Measurements from ENCODE around the gene UVSSA.

UVSSA gene

DNA sequence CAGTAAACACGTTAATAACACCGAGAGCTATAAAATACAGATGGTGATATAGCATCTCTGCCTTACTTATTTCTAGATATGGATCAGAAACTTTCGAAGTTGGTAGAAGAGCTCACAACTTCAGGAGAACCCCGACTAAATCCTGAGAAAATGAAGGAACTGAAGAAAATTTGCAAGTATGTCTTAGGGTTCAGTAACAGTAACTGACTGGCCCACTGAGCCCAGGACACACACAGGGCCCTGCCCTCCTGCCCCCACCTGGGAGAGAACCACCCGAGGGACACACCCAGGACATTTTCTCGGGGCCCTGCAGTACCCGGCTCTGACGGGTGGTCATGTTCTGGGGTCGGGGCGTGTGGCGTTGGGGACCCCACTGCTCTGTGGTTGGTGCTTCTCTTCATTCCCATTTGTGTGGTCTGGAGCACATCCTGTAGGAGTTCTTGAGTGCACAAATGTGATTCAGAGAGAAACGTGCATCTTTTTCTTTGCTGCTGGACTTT, 1.1 kb downstream of the UVSSA start:
- in situ Hi-C loops (cut with HindIII; ENCODE audit: low sequenced_read_pairs), result no loop called here

DNA sequence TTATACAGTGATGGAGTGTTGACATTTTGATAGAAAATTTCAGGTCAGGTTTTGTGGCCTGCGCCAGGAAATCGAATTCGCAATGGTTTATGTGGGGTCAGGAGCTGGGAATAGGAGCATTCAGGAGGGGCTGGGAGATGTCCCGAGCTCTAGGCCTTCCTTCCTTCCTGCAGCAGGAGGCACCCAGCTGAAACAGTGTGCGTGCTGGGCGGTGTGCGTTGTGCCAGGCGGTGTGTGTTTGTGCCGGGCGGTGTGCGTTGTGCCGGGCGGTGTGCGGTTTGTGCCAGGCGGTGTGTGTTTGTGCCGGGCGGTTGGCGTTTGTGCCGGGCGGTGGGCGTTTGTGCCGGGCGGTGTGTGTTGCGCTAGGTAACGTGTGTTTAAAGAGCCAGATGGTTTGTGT, 1.7 kb downstream of the UVSSA start:
- in situ Hi-C loops (cut with HindIII; ENCODE audit: low sequenced_read_pairs), result no loop called here

DNA sequence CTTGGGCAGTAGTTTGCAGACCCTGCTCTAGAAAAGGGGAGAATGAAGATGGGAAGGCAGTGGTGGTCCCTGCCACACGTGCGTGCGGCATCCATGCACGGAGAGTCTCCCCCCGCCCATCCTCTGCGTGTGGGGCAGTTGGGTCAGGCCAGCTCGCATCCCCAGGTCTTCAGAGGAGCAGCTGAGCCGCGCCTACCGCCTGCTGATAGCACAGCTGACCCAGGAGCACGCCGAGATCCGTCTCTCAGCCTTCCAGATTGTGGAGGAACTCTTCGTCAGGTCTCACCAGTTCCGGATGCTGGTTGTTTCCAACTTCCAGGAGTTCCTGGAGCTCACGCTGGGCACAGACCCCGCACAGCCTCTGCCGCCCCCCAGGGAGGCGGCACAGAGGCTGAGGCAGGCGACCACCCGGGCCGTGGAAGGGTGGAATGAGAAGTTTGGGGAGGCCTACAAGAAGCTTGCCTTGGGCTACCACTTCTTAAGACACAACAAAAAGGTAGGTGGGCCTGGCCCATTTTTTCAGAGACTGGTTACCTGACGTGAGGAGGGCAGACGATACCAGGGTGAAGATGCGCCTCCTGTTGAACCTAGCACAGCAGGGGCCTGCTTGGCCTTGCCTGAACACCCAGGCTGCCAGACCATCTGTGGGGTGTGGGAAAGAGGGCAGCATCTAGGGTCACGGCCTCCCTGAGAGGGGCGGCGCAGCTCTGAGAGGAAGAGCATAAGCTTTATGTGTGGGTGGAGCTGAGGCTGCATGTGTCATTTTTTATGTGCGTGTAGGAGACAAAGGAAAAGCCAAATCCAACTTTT, 2.6 kb downstream of the UVSSA start:
- in situ Hi-C loops (cut with HindIII; ENCODE audit: low sequenced_read_pairs), result no loop called here

DNA sequence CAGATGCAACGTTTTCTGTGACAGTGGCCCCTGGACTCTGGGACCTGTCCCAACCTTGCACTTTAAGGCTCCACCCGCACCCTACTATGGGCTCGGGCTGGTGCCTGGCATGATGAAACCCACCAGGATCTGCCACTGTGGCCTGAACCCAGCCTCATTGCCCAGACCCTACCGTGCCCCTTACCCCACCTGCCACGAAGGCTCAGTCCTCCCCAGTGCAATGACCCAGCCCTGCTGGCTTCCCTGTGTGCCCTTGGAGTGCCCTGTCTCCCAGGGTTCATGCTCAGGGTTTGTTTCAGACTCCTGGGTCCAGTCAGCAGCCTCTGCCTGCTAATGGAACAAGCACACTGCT, 3.1 kb downstream of the UVSSA start:
- in situ Hi-C loops (cut with HindIII; ENCODE audit: low sequenced_read_pairs), result no loop called here

GRCh38 chr4:1351854-1352566, 5.0 kb downstream of the UVSSA start:
- in situ Hi-C loops (cut with HindIII; ENCODE audit: low sequenced_read_pairs), result no loop called here

- in situ Hi-C loops (cut with HindIII; ENCODE audit: low sequenced_read_pairs), result no loop called here
Observed at GRCh38 chr4:1352567-1352900, 5.5 kb downstream of the UVSSA start.

- in situ Hi-C loops (cut with HindIII; ENCODE audit: low sequenced_read_pairs), result no loop called here
Observed at GRCh38 chr4:1353186-1354055, 6.4 kb downstream of the UVSSA start.

- in situ Hi-C loops (cut with HindIII; ENCODE audit: low sequenced_read_pairs), result no loop called here
Observed at GRCh38 chr4:1354136-1354982, 7.4 kb downstream of the UVSSA start.

DNA sequence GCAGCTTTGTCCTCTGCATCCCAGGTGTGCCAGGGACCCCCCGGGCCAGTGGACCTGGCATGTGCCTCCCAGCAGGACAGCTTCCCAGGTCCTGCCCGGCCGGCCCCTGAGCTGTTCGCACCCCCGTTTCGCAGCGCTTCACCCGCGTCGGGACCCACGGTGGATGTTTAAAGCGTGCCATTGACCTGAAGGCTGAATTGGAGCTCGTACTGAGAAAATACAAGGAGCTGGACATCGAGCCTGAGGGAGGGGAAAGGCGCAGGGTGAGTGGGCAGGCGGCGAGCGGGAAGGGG, 7.9 kb downstream of the UVSSA start:
- in situ Hi-C loops (cut with HindIII; ENCODE audit: low sequenced_read_pairs), result no loop called here

DNA sequence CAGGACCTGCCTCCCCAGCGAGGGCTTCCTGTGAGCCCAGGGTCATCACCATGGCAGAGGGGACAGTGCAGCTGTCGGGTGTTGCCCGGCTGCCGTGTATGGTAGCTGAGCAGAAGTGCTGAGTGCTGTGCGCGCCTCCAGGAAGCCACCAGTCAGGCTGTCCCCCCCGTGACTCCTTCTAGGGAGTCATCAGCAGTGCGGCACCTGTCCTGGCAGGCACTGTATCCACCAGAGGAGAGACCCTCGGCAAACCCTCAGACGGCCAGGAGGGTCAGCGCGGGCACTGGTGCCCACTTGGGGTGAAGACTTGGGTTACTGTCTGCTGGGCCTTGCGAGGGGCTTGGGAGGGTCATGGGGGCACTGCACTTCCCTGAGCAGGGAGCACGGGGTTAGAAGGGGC, 8.4 kb downstream of the UVSSA start:
- in situ Hi-C loops (cut with HindIII; ENCODE audit: low sequenced_read_pairs), result no loop called here

GRCh38 chr4:1356181-1356998, 9.4 kb downstream of the UVSSA start:
- in situ Hi-C loops (cut with HindIII; ENCODE audit: low sequenced_read_pairs), result no loop called here

- in situ Hi-C loops (cut with HindIII; ENCODE audit: low sequenced_read_pairs), result no loop called here
Observed at GRCh38 chr4:1357356-1358248, 10.6 kb downstream of the UVSSA start.

- in situ Hi-C loops (cut with HindIII; ENCODE audit: low sequenced_read_pairs), result no loop called here
Observed at GRCh38 chr4:1358421-1359143, 11.6 kb downstream of the UVSSA start.

- in situ Hi-C loops (cut with HindIII; ENCODE audit: low sequenced_read_pairs), result no loop called here
Observed at GRCh38 chr4:1359144-1359501, 12.1 kb downstream of the UVSSA start.

DNA sequence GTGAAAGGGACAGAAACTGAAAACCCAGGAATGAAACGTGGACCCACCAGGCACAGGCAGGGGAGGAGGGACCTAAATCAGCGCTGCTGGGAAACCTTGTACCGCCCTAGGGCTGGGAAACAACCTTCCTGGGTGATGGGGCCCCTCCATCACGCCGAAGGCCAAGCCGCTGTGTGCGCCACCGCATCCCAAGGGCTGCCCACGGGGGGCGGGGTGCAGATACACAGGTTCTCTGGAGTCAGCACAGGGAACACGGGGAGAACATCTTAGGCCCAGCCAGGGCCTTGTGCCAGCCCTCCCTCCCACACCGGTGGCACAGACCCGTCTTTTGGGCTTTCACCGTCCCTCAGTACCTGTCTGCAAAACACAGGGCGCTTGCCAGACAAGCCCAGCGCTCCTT, 13.0 kb downstream of the UVSSA start:
- in situ Hi-C loops (cut with HindIII; ENCODE audit: low sequenced_read_pairs), result no loop called here

GRCh38 chr4:1360423-1361283, 13.6 kb downstream of the UVSSA start:
- in situ Hi-C loops (cut with HindIII; ENCODE audit: low sequenced_read_pairs), result no loop called here

- in situ Hi-C loops (cut with HindIII; ENCODE audit: low sequenced_read_pairs), result no loop called here
Observed at GRCh38 chr4:1361431-1361830, 14.4 kb downstream of the UVSSA start.
